GM23338 (cell line): Measurements from ENCODE around the gene TRIM8. TPM values are rescaled to one million over a fixed set of nuclear protein-coding genes. Genes with fewer than 3 reads are reported as not detected.

Source experiments
- CREB1 ChIP-seq: fragments of 250-450 bp; sonication (Bioruptor Pico); IDR thresholded peaks from 2 replicates; pipeline ENCODE4 v1.5.0; 2020; ENCODE audit warnings: low read depth, mild to moderate bottlenecking, moderate library complexity
- CTCF ChIP-seq, 2 experiments: fragments of 200-600 bp in 1 of 2; sonication (generic) in 1 of 2; conservative IDR thresholded peaks; 2 replicates each; pipeline versions ENCODE4 v1.5.1 to v1.6.1; 2016 to 2017; ENCODE audit warnings: antibody characterized with exemption in 2 of 2, low read depth in 2 of 2, mild to moderate bottlenecking in 2 of 2, moderate library complexity in 1 of 2
- ZNF462 ChIP-seq: fragments of 250-450 bp; sonication (Bioruptor Pico); IDR thresholded peaks from 2 replicates; pipeline ENCODE4 v1.5.0; 2020; ENCODE audit warnings: mild to moderate bottlenecking, moderate library complexity
- polyA plus RNA-seq: library from polyadenylated mRNA; unstranded; fragments of >200 nt; fragmentation: Nextera tagmentation; extraction: Ambion mirVana; gene quantifications from 2 replicates; pipeline ENCODE4 v1.2.1, GENCODE V29; 2016
- total RNA-seq: library from RNA; depleted of rRNA; stranded (reverse); fragments of >200 nt; shearing (Covaris generic); gene quantifications from 2 replicates; pipeline ENCODE4 v1.2.3, GENCODE V29; 2014
- TF ChIP-seq, protein P1 (sequence below): IDR thresholded peaks from one replicate; pipeline ENCODE4 v1.6.1; 2018; ENCODE audit warnings: antibody characterized with exemption; ENCODE audit not compliant: unreplicated experiment

The TRIM8 gene
- total and polyA plus RNA-seq, 2 experiments from 2014 or later: 15.1 to 36.7 TPM

DNA sequence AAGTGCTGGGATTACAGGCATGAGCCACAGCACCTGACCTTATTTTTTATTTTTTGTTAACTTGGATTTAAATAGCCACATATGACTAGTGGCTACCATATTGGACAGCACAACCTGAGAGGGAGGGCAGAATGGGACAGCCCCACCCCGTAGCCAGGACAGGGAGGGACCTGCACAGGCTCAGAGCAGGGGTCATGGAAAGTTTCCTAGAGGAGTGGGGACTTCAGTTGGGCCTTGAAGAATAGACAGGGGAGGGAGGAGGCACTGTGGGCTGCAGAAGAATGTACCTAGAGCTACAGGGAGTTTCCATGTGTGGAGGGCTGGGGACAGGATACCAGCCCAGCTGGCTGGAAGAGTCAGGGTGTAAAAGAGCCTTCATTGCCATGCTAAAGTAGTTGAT is 8.8 kb downstream of the TRIM8 start (continued):
- no peak for TF ChIP-seq ZNF462 (CRISPR knock-in tag)
- TF ChIP-seq CTCF (conservative IDR thresholded peaks at IDR 0.05; ENCODE audit: low read depth in 2 of 2): no peak
- TF ChIP-seq, protein P1, sequence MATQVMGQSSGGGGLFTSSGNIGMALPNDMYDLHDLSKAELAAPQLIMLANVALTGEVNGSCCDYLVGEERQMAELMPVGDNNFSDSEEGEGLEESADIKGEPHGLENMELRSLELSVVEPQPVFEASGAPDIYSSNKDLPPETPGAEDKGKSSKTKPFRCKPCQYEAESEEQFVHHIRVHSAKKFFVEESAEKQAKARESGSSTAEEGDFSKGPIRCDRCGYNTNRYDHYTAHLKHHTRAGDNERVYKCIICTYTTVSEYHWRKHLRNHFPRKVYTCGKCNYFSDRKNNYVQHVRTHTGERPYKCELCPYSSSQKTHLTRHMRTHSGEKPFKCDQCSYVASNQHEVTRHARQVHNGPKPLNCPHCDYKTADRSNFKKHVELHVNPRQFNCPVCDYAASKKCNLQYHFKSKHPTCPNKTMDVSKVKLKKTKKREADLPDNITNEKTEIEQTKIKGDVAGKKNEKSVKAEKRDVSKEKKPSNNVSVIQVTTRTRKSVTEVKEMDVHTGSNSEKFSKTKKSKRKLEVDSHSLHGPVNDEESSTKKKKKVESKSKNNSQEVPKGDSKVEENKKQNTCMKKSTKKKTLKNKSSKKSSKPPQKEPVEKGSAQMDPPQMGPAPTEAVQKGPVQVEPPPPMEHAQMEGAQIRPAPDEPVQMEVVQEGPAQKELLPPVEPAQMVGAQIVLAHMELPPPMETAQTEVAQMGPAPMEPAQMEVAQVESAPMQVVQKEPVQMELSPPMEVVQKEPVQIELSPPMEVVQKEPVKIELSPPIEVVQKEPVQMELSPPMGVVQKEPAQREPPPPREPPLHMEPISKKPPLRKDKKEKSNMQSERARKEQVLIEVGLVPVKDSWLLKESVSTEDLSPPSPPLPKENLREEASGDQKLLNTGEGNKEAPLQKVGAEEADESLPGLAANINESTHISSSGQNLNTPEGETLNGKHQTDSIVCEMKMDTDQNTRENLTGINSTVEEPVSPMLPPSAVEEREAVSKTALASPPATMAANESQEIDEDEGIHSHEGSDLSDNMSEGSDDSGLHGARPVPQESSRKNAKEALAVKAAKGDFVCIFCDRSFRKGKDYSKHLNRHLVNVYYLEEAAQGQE: no peak
- TF ChIP-seq CREB1 (CRISPR knock-in tag): no peak
